Astrocyte (in vitro differentiated cells and primary cell): Measurements from ENCODE around the gene JMJD8. TPM values are rescaled to one million over a fixed set of nuclear protein-coding genes. Genes with fewer than 3 reads are reported as not detected.

Source experiments
- DNase-seq: peaks from one replicate; pipeline ENCODE4 v3.0.0-alpha.2; 2010; ENCODE audit warnings: low read depth
- FAIRE-seq: peaks from 2 replicates; lab custom pipeline; 2011; peaks lifted over from hg19 to GRCh38; lab: Jason Lieb, UNC
- H2AFZ ChIP-seq: 2 replicates; pipeline ENCODE4 v1.6.0; 2012; ENCODE audit warnings: low read depth, low read length, inconsistent platforms
- H3K27ac ChIP-seq: 2 replicates; pipeline ENCODE4 v1.5.1; 2011; ENCODE audit warnings: low read depth, low read length, inconsistent platforms
- H3K27me3 ChIP-seq: 2 replicates; pipeline ENCODE4 v1.6.0; 2011; ENCODE audit warnings: low read length, inconsistent platforms; ENCODE audit not compliant: insufficient read depth
- H3K36me3 ChIP-seq: 2 replicates; pipeline ENCODE4 v1.5.1; 2011; ENCODE audit warnings: low read length, inconsistent platforms; ENCODE audit not compliant: insufficient read depth
- H3K4me1 ChIP-seq: 2 replicates; pipeline ENCODE4 v1.5.1; 2011; ENCODE audit warnings: low read length, inconsistent platforms; ENCODE audit not compliant: insufficient read depth
- H3K4me2 ChIP-seq: 2 replicates; pipeline ENCODE4 v1.6.0; 2012; ENCODE audit warnings: low read length, inconsistent platforms
- H3K4me3 ChIP-seq: 2 replicates; pipeline ENCODE4 v1.5.1; 2011; ENCODE audit warnings: low read depth, mild to moderate bottlenecking, low read length, inconsistent platforms; ENCODE audit not compliant: insufficient read depth
- H3K79me2 ChIP-seq: 2 replicates; pipeline ENCODE4 v1.6.0; 2012; ENCODE audit warnings: mild to moderate bottlenecking, low read length, inconsistent platforms; ENCODE audit not compliant: insufficient read depth
- H3K9ac ChIP-seq: 2 replicates; pipeline ENCODE4 v1.6.0; 2012; ENCODE audit warnings: mild to moderate bottlenecking, low read length, inconsistent platforms
- H3K9me3 ChIP-seq: 2 replicates; pipeline ENCODE4 v1.5.1; 2012; ENCODE audit warnings: low read depth, mild to moderate bottlenecking, low read length, inconsistent platforms; ENCODE audit not compliant: insufficient read depth
- H4K20me1 ChIP-seq: 2 replicates; pipeline ENCODE4 v1.6.0; 2012; ENCODE audit warnings: low read length, inconsistent platforms; ENCODE audit not compliant: insufficient read depth
- H3K27ac Mint-ChIP-seq: one replicate; pipeline ENCODE4 v1.8.0; 2021; ENCODE audit warnings: mild to moderate bottlenecking, mixed read lengths; ENCODE audit not compliant: unreplicated experiment
- H3K27me3 Mint-ChIP-seq: one replicate; pipeline ENCODE4 v1.8.0; 2021; ENCODE audit warnings: low read depth, mixed read lengths; ENCODE audit not compliant: unreplicated experiment
- H3K36me3 Mint-ChIP-seq: one replicate; pipeline ENCODE4 v1.8.0; 2021; ENCODE audit warnings: low read depth, mixed read lengths; ENCODE audit not compliant: unreplicated experiment
- H3K4me1 Mint-ChIP-seq: one replicate; pipeline ENCODE4 v1.8.0; 2021; ENCODE audit warnings: low read depth, mixed read lengths; ENCODE audit not compliant: unreplicated experiment
- H3K4me3 Mint-ChIP-seq: one replicate; pipeline ENCODE4 v1.8.0; 2021; ENCODE audit warnings: mild to moderate bottlenecking, moderate library complexity, mixed read lengths; ENCODE audit not compliant: unreplicated experiment
- H3K9me3 Mint-ChIP-seq: one replicate; pipeline ENCODE4 v1.8.0; 2021; ENCODE audit warnings: mild to moderate bottlenecking, mixed read lengths; ENCODE audit not compliant: unreplicated experiment
- CTCF ChIP-seq: IDR thresholded peaks from 2 replicates; pipeline ENCODE4 v1.5.1; 2011; ENCODE audit warnings: low read depth, mild to moderate bottlenecking, inconsistent platforms, low read length, moderate library complexity; ENCODE audit not compliant: insufficient read depth
- EZH2 ChIP-seq: IDR thresholded peaks from 2 replicates; pipeline ENCODE4 v1.6.1; 2012; ENCODE audit warnings: mild to moderate bottlenecking, low read length, inconsistent platforms; ENCODE audit not compliant: insufficient read depth
- total RNA-seq: library from RNA; stranded (reverse); gene quantifications from 2 replicates; pipeline ENCODE4 v1.2.1, GENCODE V29; 2021

Gene JMJD8
- total RNA-seq, 1 donor from 2014 or later: 26.8 TPM

GRCh38 chr16:636206-637080, 47.7 kb downstream of the JMJD8 start, which contains the start of gene METTL26:
Gene METTL26 (minus strand): TSS chr16:636305. CDS start chr16:636290, 15 bp downstream.
- Mint-ChIP-seq H3K27ac (peak within 1 kb of the TSS; percentile 89), H3K4me3 (peak within 1 kb of the TSS; percentile 88), H3K9me3 (no peaks in the 10 kb centered on the region), H3K27me3 (no peaks in the 10 kb centered on the region), H3K4me1 (no peaks in the 10 kb centered on the region), H3K36me3 (no peaks in the 10 kb centered on the region)
- Histone ChIP-seq H4K20me1 (peaks cover 14% of the 10 kb centered on the region), H3K9ac (peak within 1 kb of the TSS; percentile 81), H3K27ac (peak within 1 kb of the TSS; percentile 81), H3K27me3 (no peaks in the 10 kb centered on the region), H3K4me1 (peaks cover 5% of the 10 kb centered on the region), H2AFZ (peak within 1 kb of the TSS; percentile 98), H3K79me2 (peaks cover 15% of the 10 kb centered on the region), H3K4me3 (peak within 1 kb of the TSS; percentile 80), H3K9me3 (no peaks in the 10 kb centered on the region), H3K4me2 (peak within 1 kb of the TSS; percentile 90), H3K36me3 (no peaks in the 10 kb centered on the region)
- DNase-seq: peak; percentile 81
- TF ChIP-seq CTCF (no peak), EZH2 (no peak)
- no peak for FAIRE-seq

- peak overlapping the region; percentile 93 for H2AFZ ChIP-seq
- Mint-ChIP-seq H3K4me3 (peak overlapping the region; percentile 75), H3K9me3 (no peaks in the 10 kb centered on the region), H3K4me1 (no peaks in the 10 kb centered on the region), H3K36me3 (no peaks in the 10 kb centered on the region), H3K27ac (no peak overlapping the region), H3K27me3 (no peaks in the 10 kb centered on the region)
- TF ChIP-seq EZH2 (no peak), CTCF (no peak)
- peaks cover 15% of the 10 kb centered on the region for H3K79me2 ChIP-seq
- H3K4me2 ChIP-seq: peak overlapping the region; percentile 90
- peak overlapping the region; percentile 80 for H3K4me3 ChIP-seq
- FAIRE-seq (no peak), DNase-seq (no peak)
- H4K20me1 ChIP-seq: peaks cover 14% of the 10 kb centered on the region
- no peaks in the 10 kb centered on the region for H3K36me3 ChIP-seq
- peak overlapping the region; percentile 81 for H3K9ac ChIP-seq
- peaks cover 10% of the 10 kb centered on the region for H3K4me1 ChIP-seq
- H3K9me3 ChIP-seq: no peaks in the 10 kb centered on the region
- peak overlapping the region; percentile 81 for H3K27ac ChIP-seq
- no peaks in the 10 kb centered on the region for H3K27me3 ChIP-seq
Measured at GRCh38 chr16:635573-636205, 48.4 kb downstream of the JMJD8 start.
